HEK293 (cell line): ENCODE results near the gene HAT1.
A peak's percentile ranks its signal among the peaks of the same experiment; 100 is the strongest.

Source experiments
- CTCF ChIA-PET: fragments of 350-600 bp; formaldehyde crosslinking; extraction: SDS; loops from one replicate; lab custom pipeline; 2021; ENCODE audit warnings: antibody characterized with exemption; lab: Yijun Ruan, JAX
- POLR2A ChIA-PET: fragments of 300-600 bp; formaldehyde crosslinking; extraction: SDS; loops from one replicate; lab custom pipeline; 2020; ENCODE audit warnings: antibody characterized with exemption, inconsistent platforms; lab: Yijun Ruan, JAX
- H3K27ac ChIP-seq: fragments of 200-500 bp; sonication (Bioruptor generic); 2 replicates; pipeline ENCODE4 v1.5.1; 2014; ENCODE audit warnings: low read depth, low read length, control low read depth, inconsistent platforms; ENCODE audit errors: extremely low read depth
- H3K36me3 ChIP-seq, 2 experiments: fragments of 200-500 bp in 1 of 2; sonication (Bioruptor generic) in 1 of 2; 1 replicate in 1 of 2; 2 replicates in 1 of 2; pipeline ENCODE4 v1.5.1; 2014 to 2017; ENCODE audit warnings: inconsistent platforms in 2 of 2, low read length in 2 of 2; ENCODE audit not compliant: control insufficient read depth in 2 of 2, insufficient read depth in 1 of 2
- H3K4me1 ChIP-seq: fragments of 200-500 bp; sonication (Bioruptor generic); 2 replicates; pipeline ENCODE4 v1.5.1; 2014; ENCODE audit warnings: mild to moderate bottlenecking, low read length, inconsistent platforms; ENCODE audit not compliant: control insufficient read depth, insufficient read depth
- H3K4me3 ChIP-seq: 2 replicates; pipeline ENCODE4 v1.5.1; 2011; ENCODE audit warnings: low read depth, mild to moderate bottlenecking, control low read depth, low read length, moderate library complexity
- H3K9me3 ChIP-seq: fragments of 200-500 bp; sonication (Bioruptor generic); 2 replicates; pipeline ENCODE4 v1.5.1; 2014; ENCODE audit warnings: low read depth, low read length, inconsistent platforms; ENCODE audit not compliant: control insufficient read depth, insufficient read depth
- BCL6B ChIP-seq: fragments of 450-650 bp; formaldehyde crosslinking; IDR thresholded peaks from 2 replicates; pipeline ENCODE4 v1.5.1; 2017; ENCODE audit warnings: missing biosample characterization, missing genetic modification characterization
- GFI1B ChIP-seq: fragments of 450-650 bp; formaldehyde crosslinking; IDR thresholded peaks from 2 replicates; pipeline ENCODE4 v1.5.1; 2016; ENCODE audit warnings: missing biosample characterization, missing genetic modification characterization
- HOXC10 ChIP-seq: sonication (generic); formaldehyde crosslinking; IDR thresholded peaks from 2 replicates; pipeline ENCODE4 v1.8.1; 2023; ENCODE audit warnings: mild to moderate bottlenecking, missing genetic modification reagents
- KLF16 ChIP-seq: fragments of 450-650 bp; formaldehyde crosslinking; IDR thresholded peaks from 2 replicates; pipeline ENCODE4 v1.5.1; 2017; ENCODE audit warnings: missing biosample characterization, missing genetic modification characterization
- OSR2 ChIP-seq: fragments of 450-650 bp; formaldehyde crosslinking; IDR thresholded peaks from 2 replicates; pipeline ENCODE4 v1.5.1; 2016; ENCODE audit warnings: missing biosample characterization, missing genetic modification characterization
- PRDM1 ChIP-seq: fragments of 450-650 bp; formaldehyde crosslinking; IDR thresholded peaks from 2 replicates; pipeline ENCODE4; 2016; ENCODE audit warnings: missing biosample characterization, missing genetic modification characterization
- REPIN1 ChIP-seq: fragments of 450-650 bp; formaldehyde crosslinking; IDR thresholded peaks from 2 replicates; pipeline ENCODE4 v1.5.1; 2017; ENCODE audit warnings: missing biosample characterization, missing genetic modification characterization, low read depth
- SCRT1 ChIP-seq: fragments of 450-650 bp; formaldehyde crosslinking; IDR thresholded peaks from 2 replicates; pipeline ENCODE4 v1.5.1; 2016; ENCODE audit warnings: missing biosample characterization, missing genetic modification characterization, borderline replicate concordance
- SCRT2 ChIP-seq: fragments of 450-650 bp; formaldehyde crosslinking; IDR thresholded peaks from 2 replicates; pipeline ENCODE4 v1.5.1; 2016; ENCODE audit warnings: missing biosample characterization, missing genetic modification characterization
- SETDB1 ChIP-seq: IDR thresholded peaks from one replicate; pipeline ENCODE4 v1.6.1; 2017; ENCODE audit warnings: mild to moderate bottlenecking, low read length, moderate library complexity, mixed read lengths; ENCODE audit not compliant: insufficient read length
- SP7 ChIP-seq: fragments of 450-650 bp; formaldehyde crosslinking; IDR thresholded peaks from 2 replicates; pipeline ENCODE4 v1.5.1; 2016; ENCODE audit warnings: missing biosample characterization, missing genetic modification characterization
- ZBTB10 ChIP-seq: fragments of 450-650 bp; formaldehyde crosslinking; IDR thresholded peaks from 2 replicates; pipeline ENCODE4 v1.5.1; 2016; ENCODE audit warnings: missing biosample characterization, missing genetic modification characterization
- ZBTB20 ChIP-seq: fragments of 450-650 bp; formaldehyde crosslinking; IDR thresholded peaks from 2 replicates; pipeline ENCODE4 v1.5.1; 2016; ENCODE audit warnings: missing biosample characterization, missing genetic modification characterization
- ZBTB7A ChIP-seq: fragments of 450-650 bp; formaldehyde crosslinking; IDR thresholded peaks from 2 replicates; pipeline ENCODE4 v1.5.1; 2016; ENCODE audit warnings: low read depth, missing biosample characterization, missing genetic modification characterization
- ZNF146 ChIP-seq: fragments of 450-650 bp; formaldehyde crosslinking; IDR thresholded peaks from 2 replicates; pipeline ENCODE4 v1.5.1; 2016; ENCODE audit warnings: missing biosample characterization, missing genetic modification characterization
- ZNF2 ChIP-seq: fragments of 450-650 bp; formaldehyde crosslinking; IDR thresholded peaks from 2 replicates; pipeline ENCODE4 v1.5.1; 2016; ENCODE audit warnings: missing biosample characterization, missing genetic modification characterization
- ZNF211 ChIP-seq: fragments of 450-650 bp; formaldehyde crosslinking; IDR thresholded peaks from 2 replicates; pipeline ENCODE4 v1.5.1; 2016; ENCODE audit warnings: low read depth, missing biosample characterization, missing genetic modification characterization
- ZNF223 ChIP-seq: fragments of 450-650 bp; formaldehyde crosslinking; IDR thresholded peaks from 2 replicates; pipeline ENCODE4 v1.5.1; 2016; ENCODE audit warnings: missing biosample characterization, missing genetic modification characterization
- ZNF239 ChIP-seq: fragments of 450-650 bp; formaldehyde crosslinking; IDR thresholded peaks from 2 replicates; pipeline ENCODE4 v1.5.1; 2016; ENCODE audit warnings: missing biosample characterization, missing genetic modification characterization
- ZNF266 ChIP-seq: fragments of 450-650 bp; formaldehyde crosslinking; IDR thresholded peaks from 2 replicates; pipeline ENCODE4 v1.5.1; 2016; ENCODE audit warnings: missing biosample characterization, missing genetic modification characterization, low read depth
- ZNF302 ChIP-seq: fragments of 450-650 bp; formaldehyde crosslinking; IDR thresholded peaks from 2 replicates; pipeline ENCODE4 v1.5.1; 2016; ENCODE audit warnings: missing biosample characterization, missing genetic modification characterization, low read depth
- ZNF416 ChIP-seq: fragments of 450-650 bp; formaldehyde crosslinking; IDR thresholded peaks from 2 replicates; pipeline ENCODE4 v1.5.1; 2016; ENCODE audit warnings: missing biosample characterization, missing genetic modification characterization
- ZNF433 ChIP-seq: fragments of 450-650 bp; formaldehyde crosslinking; IDR thresholded peaks from 2 replicates; pipeline ENCODE4 v1.5.1; 2016; ENCODE audit warnings: missing biosample characterization, missing genetic modification characterization, low read depth
- ZNF529 ChIP-seq: fragments of 450-650 bp; formaldehyde crosslinking; IDR thresholded peaks from 2 replicates; pipeline ENCODE4 v1.5.1; 2017; ENCODE audit warnings: missing genetic modification characterization, missing biosample characterization; ENCODE audit not compliant: insufficient replicate concordance
- ZNF558 ChIP-seq: fragments of 450-650 bp; formaldehyde crosslinking; IDR thresholded peaks from 2 replicates; pipeline ENCODE4 v1.5.1; 2016; ENCODE audit warnings: missing biosample characterization, missing genetic modification characterization
- ZNF561 ChIP-seq: fragments of 450-650 bp; IDR thresholded peaks from 2 replicates; pipeline ENCODE4 v1.5.1; 2018; ENCODE audit warnings: missing biosample characterization, missing genetic modification characterization, borderline replicate concordance
- ZNF580 ChIP-seq: fragments of 450-650 bp; formaldehyde crosslinking; IDR thresholded peaks from 2 replicates; pipeline ENCODE4 v1.5.1; 2016; ENCODE audit warnings: missing biosample characterization, missing genetic modification characterization
- ZNF629 ChIP-seq: fragments of 450-650 bp; formaldehyde crosslinking; IDR thresholded peaks from 2 replicates; pipeline ENCODE4 v1.5.1; 2017; ENCODE audit warnings: missing biosample characterization, missing genetic modification characterization
- ZNF776 ChIP-seq: fragments of 450-650 bp; formaldehyde crosslinking; IDR thresholded peaks from 2 replicates; pipeline ENCODE4 v1.5.0; 2017; ENCODE audit warnings: missing biosample characterization, missing genetic modification characterization, borderline replicate concordance

HAT1 gene

GRCh38 chr2:171889333-171889732 is 32.9 kb upstream of the HAT1 start:
- Histone ChIP-seq H3K4me3 (no peak overlapping the region), H3K4me1 (no peaks in the 10 kb centered on the region), H3K36me3 (peaks cover 0 to 18% of the 10 kb centered on the region in 2 experiments; a peak in 2 of 3 replicates), H3K9me3 (no peaks in the 10 kb centered on the region), H3K27ac (no peak overlapping the region)
- POLR2A ChIA-PET, result no interaction called here
- CTCF ChIA-PET, result no interaction called here
- no peak for TF ChIP-seq ZNF433 (tag by site-specific recombination)
- no peak for TF ChIP-seq KLF16 (tag by site-specific recombination)
- no peak for TF ChIP-seq ZNF302 (tag by site-specific recombination)

- no peak overlapping the region for H3K4me3 ChIP-seq
- CTCF ChIA-PET, result interaction anchor here (0.6 to 1.7 kb wide), 2 partner anchors 8 to 319 kb away, joined by 3 to 10 read pairs; no protein-coding TSS in a partner anchor
- no peak overlapping the region for H3K27ac ChIP-seq
- POLR2A ChIA-PET, result no interaction called here
- H3K9me3 ChIP-seq, result no peaks in the 10 kb centered on the region
- no peaks in the 10 kb centered on the region for H3K4me1 ChIP-seq
- H3K36me3 ChIP-seq, result peaks cover 0 to 18% of the 10 kb centered on the region in 2 experiments; a peak in 2 of 3 replicates
- TF ChIP-seq ZNF629 (tag by site-specific recombination), result no peak
- no peak for TF ChIP-seq ZNF223 (tag by site-specific recombination)
- TF ChIP-seq ZBTB7A (tag by site-specific recombination), result no peak
- no peak for TF ChIP-seq ZNF239 (tag by site-specific recombination)
- TF ChIP-seq PRDM1 (tag by site-specific recombination), result no peak
- no peak for TF ChIP-seq ZNF266 (tag by site-specific recombination)
- TF ChIP-seq ZNF580 (tag by site-specific recombination), result no peak
- TF ChIP-seq ZNF2 (tag by site-specific recombination), result no peak
- TF ChIP-seq REPIN1 (tag by site-specific recombination), result no peak
Observed at GRCh38 chr2:171889808-171890207, 32.5 kb upstream of the HAT1 start.

GRCh38 chr2:171893196-171893823 is 29.0 kb upstream of the HAT1 start:
- CTCF ChIA-PET, result interaction anchor here (0.5 to 1.4 kb wide), 4 partner anchors 12 to 48 kb away, joined by 3 to 4 read pairs (median 3); partner anchors contain the start of gene HAT1
- Histone ChIP-seq H3K27ac (peak overlapping the region; percentile 73; the same call in 1 of the 2 replicates), H3K4me3 (peak overlapping the region; percentile 86), H3K9me3 (no peaks in the 10 kb centered on the region), H3K36me3 (peaks cover 0 to 16% of the 10 kb centered on the region in 2 experiments; a peak in 2 of 3 replicates), H3K4me1 (no peaks in the 10 kb centered on the region)
- POLR2A ChIA-PET, result interaction anchor here (1.0 to 2.7 kb wide), 7 partner anchors 11 to 210 kb away, joined by 3 to 14 read pairs (median 6); partner anchors contain the start of genes DLX1, DLX2 and HAT1
- no peak for TF ChIP-seq ZBTB10 (tag by site-specific recombination)
- TF ChIP-seq SP7, result peak; percentile 98
- 0 out of 2 replicates have a peak, but pooled peaks have one; percentile 7 for TF ChIP-seq SCRT1 (tag by site-specific recombination)
- no peak for TF ChIP-seq HOXC10
- TF ChIP-seq ZNF776, result no peak
- no peak for TF ChIP-seq ZNF561 (tag by site-specific recombination)
- peak; percentile 34; the same call in 1 of the 2 replicates for TF ChIP-seq SCRT2
- TF ChIP-seq OSR2 (tag by site-specific recombination), result peak; percentile 29; the same call in 1 of the 2 replicates
- TF ChIP-seq ZNF629 (tag by site-specific recombination), result no peak
- TF ChIP-seq SETDB1, result no peak
- peak; percentile 65; the same call in 1 of the 2 replicates for TF ChIP-seq ZNF558 (tag by site-specific recombination)
- TF ChIP-seq PRDM1 (tag by site-specific recombination), result peak; percentile 70
- TF ChIP-seq ZNF211 (tag by site-specific recombination), result no peak
- no peak for TF ChIP-seq ZNF416
- TF ChIP-seq ZNF529 (tag by site-specific recombination), result no peak
- TF ChIP-seq GFI1B, result no peak
- TF ChIP-seq BCL6B (tag by site-specific recombination), result no peak
- TF ChIP-seq ZNF146, result no peak
- peak; percentile 93 for TF ChIP-seq ZBTB20 (tag by site-specific recombination)
